ENCODE data around the gene TRPC1. TPM values are rescaled to one million over a fixed set of nuclear protein-coding genes. Genes with fewer than 3 reads are reported as not detected.
"Not testable (repeated sequence)": the region's sequence is repeated elsewhere in the genome, so short reads cannot be mapped to it uniquely, and the experiment has no call there.

Gene TRPC1
- total RNA-seq, 6 experiments from 2014 or later, result 8.9 to 14.6 (median 11.1) TPM

DNA sequence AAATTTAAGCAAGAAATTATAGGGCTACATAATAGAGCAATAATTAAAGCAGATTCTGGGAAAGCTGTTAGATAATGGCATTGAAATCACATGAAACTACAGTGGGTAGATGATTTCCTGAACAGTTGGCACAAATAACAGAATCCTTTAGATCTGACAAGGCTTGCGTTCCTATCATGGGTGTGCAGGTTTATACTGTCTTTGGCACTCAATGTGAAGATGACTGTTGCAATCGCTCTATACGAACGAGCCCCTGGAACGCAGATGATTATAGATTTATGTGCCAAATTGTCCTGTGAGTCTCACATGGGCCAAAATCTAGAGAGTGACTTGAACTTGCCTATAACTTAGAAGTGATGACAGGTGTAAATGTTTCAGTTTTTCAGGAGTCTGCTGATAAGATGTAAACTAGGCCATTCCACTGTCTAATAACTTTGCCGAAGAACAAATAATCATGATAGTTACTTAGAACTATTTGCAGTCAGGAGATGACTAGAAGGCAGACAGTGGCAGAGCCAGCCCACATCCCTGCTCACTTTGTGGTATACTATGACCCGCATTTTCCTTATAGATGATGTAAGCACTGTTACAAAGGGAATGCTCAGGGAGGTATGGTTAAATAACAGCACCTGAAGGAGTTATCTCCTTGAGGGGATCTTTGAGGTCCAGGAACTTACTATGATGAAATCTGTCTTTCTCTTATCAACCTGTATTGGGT is 30.5 kb upstream of the TRPC1 start:
- no peaks in the 10 kb centered on the region for H3K36me3 Mint-ChIP-seq (ENCODE audit: low read depth)
- H3K4me3 Mint-ChIP-seq, result no peak overlapping the region
- TF ChIP-seq, protein P1, sequence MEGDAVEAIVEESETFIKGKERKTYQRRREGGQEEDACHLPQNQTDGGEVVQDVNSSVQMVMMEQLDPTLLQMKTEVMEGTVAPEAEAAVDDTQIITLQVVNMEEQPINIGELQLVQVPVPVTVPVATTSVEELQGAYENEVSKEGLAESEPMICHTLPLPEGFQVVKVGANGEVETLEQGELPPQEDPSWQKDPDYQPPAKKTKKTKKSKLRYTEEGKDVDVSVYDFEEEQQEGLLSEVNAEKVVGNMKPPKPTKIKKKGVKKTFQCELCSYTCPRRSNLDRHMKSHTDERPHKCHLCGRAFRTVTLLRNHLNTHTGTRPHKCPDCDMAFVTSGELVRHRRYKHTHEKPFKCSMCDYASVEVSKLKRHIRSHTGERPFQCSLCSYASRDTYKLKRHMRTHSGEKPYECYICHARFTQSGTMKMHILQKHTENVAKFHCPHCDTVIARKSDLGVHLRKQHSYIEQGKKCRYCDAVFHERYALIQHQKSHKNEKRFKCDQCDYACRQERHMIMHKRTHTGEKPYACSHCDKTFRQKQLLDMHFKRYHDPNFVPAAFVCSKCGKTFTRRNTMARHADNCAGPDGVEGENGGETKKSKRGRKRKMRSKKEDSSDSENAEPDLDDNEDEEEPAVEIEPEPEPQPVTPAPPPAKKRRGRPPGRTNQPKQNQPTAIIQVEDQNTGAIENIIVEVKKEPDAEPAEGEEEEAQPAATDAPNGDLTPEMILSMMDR (IDR thresholded peaks at IDR 0.05), result no peak
- H3K9me3 Mint-ChIP-seq, result no peaks in the 10 kb centered on the region
- H3K27me3 Mint-ChIP-seq (ENCODE audit: insufficient read depth), result no peaks in the 10 kb centered on the region
- H3K4me1 Mint-ChIP-seq (ENCODE audit: low read depth), result no peaks in the 10 kb centered on the region
- no peak for DNase-seq
- no peak overlapping the region for H3K27ac Mint-ChIP-seq

DNA sequence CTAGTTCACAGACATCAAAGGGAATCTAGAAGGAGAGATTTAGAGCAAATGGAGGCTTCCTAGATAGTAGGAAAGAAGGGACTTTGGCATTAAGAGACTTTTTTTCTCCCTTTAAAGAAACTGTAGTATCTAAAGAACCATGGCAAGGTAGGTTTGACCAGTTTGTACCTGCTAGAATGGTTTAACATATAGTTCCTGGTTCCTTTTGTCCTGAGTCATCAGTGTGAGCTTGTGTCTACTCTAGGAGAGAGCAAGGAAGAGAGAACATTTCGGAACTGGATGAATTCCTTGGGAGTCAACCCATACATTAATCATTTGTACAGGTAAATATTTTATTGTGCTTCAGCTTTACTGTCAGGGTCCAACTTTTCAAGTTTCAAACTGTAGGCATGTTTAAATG is 29.6 kb upstream of the TRPC1 start:
- TF ChIP-seq, protein P1 (IDR thresholded peaks at IDR 0.05), result no peak
- Mint-ChIP-seq H3K27me3 (ENCODE audit: insufficient read depth) (no peaks in the 10 kb centered on the region), H3K4me3 (no peak overlapping the region)

GRCh38 chr3:142705198-142705597 is 18.6 kb upstream of the TRPC1 start:
- H3K36me3 Mint-ChIP-seq (ENCODE audit: low read depth), result no peaks in the 10 kb centered on the region
- H3K27ac Mint-ChIP-seq, result no peak overlapping the region
- no peak overlapping the region for H3K4me3 Mint-ChIP-seq
- no peaks in the 10 kb centered on the region; the same call in 1 of the 2 replicates for H3K4me1 Mint-ChIP-seq (ENCODE audit: low read depth)
- TF ChIP-seq, protein P1 (IDR thresholded peaks at IDR 0.05), result no peak
- H3K9me3 Mint-ChIP-seq, result no peaks in the 10 kb centered on the region
- no peak for DNase-seq
- peaks cover 4% of the 10 kb centered on the region for H3K27me3 Mint-ChIP-seq (ENCODE audit: insufficient read depth)

More for the DNA sequence above, 29.6 kb upstream of the TRPC1 start:
- Mint-ChIP-seq H3K9me3 (no peaks in the 10 kb centered on the region), H3K36me3 (ENCODE audit: low read depth) (no peaks in the 10 kb centered on the region), H3K4me1 (ENCODE audit: low read depth) (no peaks in the 10 kb centered on the region), H3K27ac (no peak overlapping the region)
- DNase-seq, result no peak

DNA sequence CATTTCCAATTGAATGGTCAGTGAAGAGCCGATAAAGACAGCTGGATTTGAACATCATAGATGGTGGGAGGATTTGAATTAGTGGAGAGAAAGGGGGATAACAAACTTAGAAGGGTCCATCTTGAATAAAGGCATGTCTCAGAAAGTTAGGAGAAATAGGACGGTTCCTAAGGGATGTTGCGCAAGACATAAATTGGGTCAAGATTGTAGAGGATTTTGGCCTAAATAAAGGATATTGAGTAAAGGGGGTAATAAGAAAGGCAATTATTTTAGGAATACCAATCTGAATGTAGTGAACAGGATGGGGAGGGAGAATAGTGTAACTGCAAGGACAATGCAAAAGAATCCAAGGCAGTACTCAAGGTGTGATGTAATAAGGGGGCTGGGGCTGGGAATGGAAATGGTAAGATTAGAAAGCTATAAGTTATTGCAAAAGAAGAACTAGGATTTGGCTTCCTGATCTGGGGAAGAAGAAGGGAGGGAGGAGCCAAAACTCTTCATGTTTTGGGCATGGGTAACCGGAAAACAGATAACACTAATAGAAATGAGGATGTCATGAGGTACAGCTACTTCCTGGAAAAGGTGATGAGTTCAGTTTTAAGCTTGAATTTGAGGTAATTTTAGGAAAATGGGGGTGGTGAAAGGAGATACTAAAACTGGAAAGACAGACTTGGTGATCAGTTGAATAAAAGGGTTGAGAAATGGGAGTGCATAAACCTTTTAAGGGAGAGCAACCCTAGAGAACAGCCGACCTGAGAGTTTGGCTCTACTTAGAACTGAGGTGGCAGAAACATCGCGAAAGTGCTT is 17.3 kb upstream of the TRPC1 start:
- H3K36me3 Mint-ChIP-seq (ENCODE audit: low read depth), result no peaks in the 10 kb centered on the region
- no peaks in the 10 kb centered on the region; the same call in 1 of the 2 replicates for H3K4me1 Mint-ChIP-seq (ENCODE audit: low read depth)
- TF ChIP-seq, protein P1 (IDR thresholded peaks at IDR 0.05), result no peak
- no peak overlapping the region for H3K27ac Mint-ChIP-seq
- no peak overlapping the region for H3K4me3 Mint-ChIP-seq
- H3K9me3 Mint-ChIP-seq, result no peaks in the 10 kb centered on the region
- peaks cover 4% of the 10 kb centered on the region for H3K27me3 Mint-ChIP-seq (ENCODE audit: insufficient read depth)
- DNase-seq, result no peak

DNA sequence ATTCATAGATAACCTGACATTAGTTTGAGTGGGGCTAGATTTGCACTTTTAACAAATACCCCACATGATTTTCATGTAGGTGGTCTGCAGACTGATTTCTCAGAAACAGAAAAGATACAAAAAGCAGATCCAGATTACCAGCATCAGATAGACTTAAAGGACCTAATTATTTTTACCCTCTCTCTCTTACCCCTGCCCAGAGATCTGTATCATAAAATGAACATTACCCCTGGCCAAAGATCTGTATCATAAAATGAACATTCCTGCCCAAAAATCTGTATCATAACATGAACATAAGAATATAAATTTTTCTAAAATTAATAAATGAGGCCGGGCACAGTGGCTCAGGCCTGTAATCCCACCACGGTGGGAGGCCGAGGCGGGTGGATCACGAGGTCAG is 14.6 kb upstream of the TRPC1 start:
- peaks cover 4% of the 10 kb centered on the region for H3K27me3 Mint-ChIP-seq (ENCODE audit: insufficient read depth)
- DNase-seq, result no peak
- no peak overlapping the region for H3K27ac Mint-ChIP-seq
- H3K4me3 Mint-ChIP-seq, result no peak overlapping the region
- H3K9me3 Mint-ChIP-seq, result no peaks in the 10 kb centered on the region
- H3K4me1 Mint-ChIP-seq (ENCODE audit: low read depth), result no peaks in the 10 kb centered on the region; the same call in 1 of the 2 replicates
- TF ChIP-seq, protein P1 (IDR thresholded peaks at IDR 0.05), result no peak
- H3K36me3 Mint-ChIP-seq (ENCODE audit: low read depth), result no peaks in the 10 kb centered on the region

DNA sequence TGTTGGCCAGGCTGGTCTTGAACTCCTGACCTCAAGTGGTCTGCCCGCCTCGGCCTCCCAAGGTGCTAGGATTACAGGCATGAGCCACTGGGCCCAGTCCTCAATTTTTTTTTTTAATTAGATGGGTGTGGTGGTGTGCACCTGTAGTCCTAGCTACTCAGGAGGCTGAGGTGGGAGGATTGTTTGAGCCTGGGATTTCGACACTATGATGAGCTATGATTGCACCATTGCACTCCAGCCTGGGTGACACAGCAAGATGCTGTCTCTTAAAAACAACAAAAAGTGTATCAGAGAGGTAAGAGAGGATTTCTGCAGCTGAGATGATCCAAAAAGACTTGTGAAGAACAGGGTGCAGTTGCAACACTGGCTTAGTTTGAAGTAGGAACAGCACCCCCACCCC is 9.0 kb upstream of the TRPC1 start:
- H3K9me3 Mint-ChIP-seq; H3K4me1 Mint-ChIP-seq (ENCODE audit: low read depth); H3K36me3 Mint-ChIP-seq (ENCODE audit: low read depth); H3K27ac Mint-ChIP-seq; H3K4me3 Mint-ChIP-seq; DNase-seq: not testable (repeated sequence)
- peaks cover 15% of the 10 kb centered on the region for H3K27me3 Mint-ChIP-seq (ENCODE audit: insufficient read depth)
